CD4-positive, alpha-beta T cell treated with Interleukin-10 for 1 hour (primary cell): ENCODE measurements around the gene SNX24.
"Not testable (repeated sequence)": the region's sequence is repeated elsewhere in the genome, so short reads cannot be mapped to it uniquely, and the experiment has no call there.

Experiments
- DNase-seq: peaks from one replicate; pipeline ENCODE4 v3.0.0-alpha.2; 2020

Gene SNX24

DNA sequence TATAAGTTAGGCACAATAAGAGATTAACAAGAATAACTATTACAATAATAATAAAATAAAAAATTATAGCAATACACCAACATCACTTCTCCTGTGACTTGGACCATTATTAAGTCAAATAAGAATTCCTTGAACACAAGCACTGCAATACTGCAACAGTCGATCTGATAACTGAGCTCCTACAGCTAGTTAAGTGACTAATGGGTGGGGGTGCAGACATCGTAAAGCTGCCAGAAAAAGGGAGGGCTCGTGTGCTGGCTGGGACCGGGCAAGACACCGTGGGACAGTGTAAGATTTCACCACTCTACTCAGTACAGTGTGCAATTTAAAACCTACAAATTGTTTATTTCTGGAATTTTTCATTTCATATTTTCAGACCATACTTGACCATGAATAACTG, 78.8 kb downstream of the SNX24 start:
- no peak for DNase-seq

DNA sequence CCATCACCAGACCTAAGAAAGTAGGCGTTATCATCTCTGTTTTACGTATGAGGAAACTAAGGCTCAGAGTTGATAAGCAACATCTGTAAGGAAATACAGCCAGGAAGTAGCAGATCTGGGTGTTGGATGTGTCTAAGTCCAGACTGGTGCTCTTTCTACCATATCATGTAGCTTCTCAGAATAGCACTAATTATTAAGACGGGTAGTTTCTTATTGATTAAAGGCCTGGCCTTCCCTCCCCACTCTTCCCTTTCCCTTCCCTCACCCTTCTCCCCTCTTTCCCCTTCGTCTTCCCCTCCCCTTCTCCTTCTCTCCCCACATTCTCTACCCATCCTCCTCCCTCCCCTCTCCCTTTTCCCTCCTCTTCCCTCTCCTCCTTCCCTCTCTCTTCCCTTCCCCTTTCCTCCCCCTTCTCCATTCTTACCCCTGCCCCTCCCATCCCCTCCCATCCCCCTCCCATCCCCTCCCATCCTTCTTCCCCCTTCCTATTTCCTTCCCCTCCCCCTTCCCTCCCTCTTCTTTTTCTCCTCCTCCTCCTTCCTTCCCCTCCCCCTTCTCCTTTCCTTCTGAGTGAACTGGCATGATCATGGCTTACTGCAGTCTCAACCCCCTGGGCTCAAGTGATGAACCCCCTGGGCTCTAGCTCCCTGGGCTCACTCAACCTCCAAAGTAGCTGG, 79.4 kb downstream of the SNX24 start:
- DNase-seq, result no peak

DNA sequence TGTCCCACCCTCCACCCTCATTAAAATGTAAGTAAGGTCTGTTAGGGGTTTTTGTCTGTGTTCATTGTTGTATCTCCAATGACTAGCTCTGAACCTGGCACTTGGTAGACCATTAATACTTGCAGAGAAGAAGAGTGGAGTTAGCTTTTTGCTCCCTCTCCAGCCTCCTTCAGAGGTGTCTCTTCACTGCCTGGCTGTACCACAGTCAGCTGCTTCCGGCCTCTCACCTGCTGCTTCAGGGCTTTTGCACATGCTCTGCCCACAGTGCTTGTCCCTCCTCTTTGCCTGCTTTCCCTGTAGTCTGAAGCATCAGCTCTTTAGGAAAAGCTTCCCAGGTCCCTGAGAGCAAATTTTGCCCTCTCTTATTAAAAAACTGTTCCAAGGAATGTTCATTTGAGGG, 83.6 kb downstream of the SNX24 start:
- DNase-seq, result no peak

DNA sequence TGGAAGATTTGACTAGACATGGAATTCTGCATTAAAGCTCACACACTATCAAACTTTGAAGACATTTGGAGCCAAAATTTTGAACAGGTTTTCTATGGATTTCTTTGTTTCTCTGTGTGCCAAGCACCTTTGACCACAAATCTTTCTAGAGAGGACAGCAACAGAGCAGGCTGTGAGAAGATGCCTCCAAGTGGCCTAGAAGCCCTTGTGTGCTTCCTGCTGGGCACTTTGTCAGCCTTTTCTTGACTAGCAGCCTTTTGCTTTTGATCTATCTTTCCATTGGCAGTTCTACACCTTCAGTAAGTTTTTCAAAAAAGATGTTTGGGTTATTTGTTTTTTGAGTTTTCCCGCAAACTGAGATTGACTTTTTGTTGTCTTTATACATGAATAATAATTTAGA, 84.6 kb downstream of the SNX24 start:
- no peak for DNase-seq

DNA sequence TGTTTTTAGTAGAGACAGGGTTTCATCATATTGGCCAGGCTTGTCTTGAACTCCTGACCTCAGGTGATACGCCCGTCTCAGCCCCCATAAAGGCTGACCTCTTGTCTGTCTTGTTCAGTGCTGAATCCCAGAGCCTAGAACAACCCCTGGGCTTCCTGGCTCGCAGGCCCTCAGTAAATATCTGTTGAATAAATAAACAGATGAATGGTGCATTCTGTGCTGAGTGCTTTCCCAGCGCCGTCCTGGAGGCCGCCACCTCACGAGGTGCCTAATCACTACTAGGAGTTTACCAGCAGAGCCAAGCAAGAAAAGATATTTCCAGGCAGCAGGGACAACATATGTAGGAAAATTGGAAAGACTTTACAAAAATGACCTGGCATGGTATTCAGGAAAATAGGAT, 88.5 kb downstream of the SNX24 start:
- DNase-seq, result no peak

DNA sequence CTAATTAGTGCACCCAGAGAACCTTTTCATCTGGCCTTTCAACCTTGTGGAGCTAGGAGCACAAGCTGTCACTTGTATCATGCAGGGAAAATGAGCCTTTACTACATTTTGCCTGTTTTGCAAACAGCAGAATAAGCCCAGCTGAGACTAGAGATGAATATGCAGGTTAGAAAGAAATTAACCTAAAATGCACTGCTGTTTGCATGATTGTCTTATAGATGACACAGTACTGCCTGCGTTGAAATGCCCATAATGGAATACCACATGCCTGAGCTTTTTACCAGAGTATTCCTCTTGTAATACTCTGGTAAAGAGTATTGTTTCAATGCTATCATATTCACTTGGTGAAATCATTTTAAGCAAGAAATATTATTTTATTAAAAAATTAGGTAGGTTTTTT, 90.7 kb downstream of the SNX24 start:
- DNase-seq, result no peak

DNA sequence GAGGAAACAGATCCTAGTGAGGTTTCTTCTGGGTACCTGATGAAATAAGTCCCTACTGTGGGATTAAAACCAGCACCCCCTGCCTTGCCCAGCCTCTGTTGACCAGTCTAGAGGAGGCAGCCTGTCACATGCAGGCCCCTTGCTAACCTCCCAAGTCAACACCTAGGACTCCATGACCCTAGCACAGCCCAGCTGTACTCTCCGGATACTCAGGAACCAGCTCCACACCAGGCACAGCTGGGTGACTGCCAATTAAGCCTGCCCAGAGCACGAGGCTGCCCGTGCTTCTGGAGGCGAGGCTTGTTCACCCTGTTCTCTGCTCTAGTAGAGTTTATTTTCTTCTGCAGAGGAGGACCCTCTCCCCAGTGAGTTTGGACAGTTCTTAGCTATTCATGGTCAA, 92.5 kb downstream of the SNX24 start:
- DNase-seq, result no peak

DNA sequence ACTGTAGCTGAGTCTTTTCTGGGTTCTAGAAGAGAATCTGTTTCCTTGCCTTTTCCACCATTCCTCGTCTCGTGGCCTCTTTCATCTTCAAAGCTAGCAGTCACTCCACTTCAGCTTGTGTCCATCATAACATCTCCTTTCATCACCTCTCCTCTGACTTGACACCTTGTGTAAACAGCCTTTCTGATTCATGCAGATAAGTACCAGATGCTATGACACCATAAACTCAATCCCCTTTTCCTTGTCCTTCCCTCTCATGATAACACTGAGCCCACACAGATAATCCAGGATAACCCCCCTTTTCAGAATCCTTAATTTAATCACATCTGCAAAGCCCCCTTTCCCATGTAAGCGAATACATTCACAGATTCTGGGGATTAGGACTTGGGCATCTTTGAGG, 95.5 kb downstream of the SNX24 start:
- DNase-seq, result no peak

DNA sequence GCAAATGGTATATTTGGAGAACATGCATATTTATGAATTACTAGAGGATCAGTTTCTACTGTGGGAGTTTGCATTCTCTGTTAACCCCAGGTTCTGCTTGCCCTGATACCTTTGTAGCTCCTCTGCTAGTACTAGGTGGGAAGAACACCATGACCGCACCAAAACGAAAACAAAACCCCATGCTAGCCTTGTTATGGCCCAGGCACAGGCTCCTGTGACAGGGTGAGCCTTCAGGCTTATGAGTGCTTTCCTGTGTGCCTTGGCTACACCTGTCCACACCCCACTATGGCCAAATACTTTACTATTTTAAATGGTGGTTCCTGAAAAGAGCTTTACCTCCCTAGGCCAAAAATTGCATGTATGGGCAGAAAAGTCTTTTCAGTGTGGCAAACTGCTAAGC, 96.3 kb downstream of the SNX24 start:
- no peak for DNase-seq

DNA sequence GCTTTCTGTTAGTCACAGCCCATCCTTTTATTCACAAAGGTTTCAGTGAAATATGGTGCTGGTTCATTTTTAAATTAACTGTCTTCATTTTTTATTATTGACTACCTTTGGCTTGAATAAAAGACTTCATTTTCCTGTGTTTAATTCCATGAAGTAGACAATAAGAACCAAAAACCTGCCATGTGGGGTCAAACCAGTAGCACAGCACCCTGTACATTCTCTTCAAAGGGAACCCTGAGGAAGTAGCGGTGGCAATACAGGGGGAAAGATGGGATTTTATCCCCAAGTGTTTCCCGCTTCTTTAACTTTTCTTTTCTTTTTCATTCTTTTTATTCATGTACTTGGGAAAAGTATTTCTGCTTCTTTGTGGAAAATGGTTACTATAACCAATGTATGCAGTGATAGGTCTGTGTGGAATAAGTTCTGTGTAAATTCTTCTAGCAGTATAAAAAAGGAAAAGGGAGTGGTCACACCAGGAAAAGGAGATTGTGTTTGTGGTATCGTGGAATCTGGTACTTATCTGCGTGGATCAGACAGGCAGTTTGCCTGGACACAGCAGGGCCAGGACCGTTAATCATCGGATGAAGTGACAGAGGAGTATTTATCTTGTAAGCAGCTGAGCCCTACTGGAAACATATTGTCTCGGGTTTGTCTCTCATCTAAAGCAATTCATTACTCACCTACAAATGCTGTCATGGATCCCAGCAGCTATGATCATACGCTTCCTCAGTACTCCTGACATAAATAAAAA, 96.9 kb downstream of the SNX24 start:
- no peak for DNase-seq

DNA sequence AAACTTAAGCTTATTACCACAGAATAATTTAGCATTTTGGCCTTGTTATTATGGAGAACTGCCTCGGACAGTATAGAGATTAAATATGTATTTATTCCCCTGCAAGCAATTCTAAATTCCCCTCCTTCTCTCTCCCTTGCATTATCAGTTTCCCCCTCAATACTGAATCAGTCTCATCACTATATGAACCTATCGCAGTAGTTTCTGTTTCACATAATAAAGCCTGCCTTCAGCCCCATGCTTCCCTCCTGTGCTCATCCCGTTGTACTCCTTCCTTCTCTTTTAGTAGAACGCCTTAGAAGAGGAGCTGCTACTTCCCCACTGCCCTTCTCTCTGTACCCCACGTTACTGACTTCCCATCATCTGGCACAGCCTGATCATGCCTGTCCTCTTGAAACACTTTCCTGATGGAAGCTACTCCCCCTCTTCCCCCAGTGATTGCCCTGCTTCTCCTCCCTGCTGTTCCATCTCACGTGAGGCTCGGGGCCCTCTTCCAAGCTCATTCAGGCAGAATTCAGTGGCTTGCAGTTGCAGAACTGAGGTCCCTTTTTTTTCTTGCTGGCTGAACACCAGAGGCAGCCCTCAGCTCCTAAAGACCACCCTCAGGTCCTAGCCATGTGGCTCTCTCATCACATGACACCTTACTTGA, 97.8 kb downstream of the SNX24 start:
- no peak for DNase-seq

DNA sequence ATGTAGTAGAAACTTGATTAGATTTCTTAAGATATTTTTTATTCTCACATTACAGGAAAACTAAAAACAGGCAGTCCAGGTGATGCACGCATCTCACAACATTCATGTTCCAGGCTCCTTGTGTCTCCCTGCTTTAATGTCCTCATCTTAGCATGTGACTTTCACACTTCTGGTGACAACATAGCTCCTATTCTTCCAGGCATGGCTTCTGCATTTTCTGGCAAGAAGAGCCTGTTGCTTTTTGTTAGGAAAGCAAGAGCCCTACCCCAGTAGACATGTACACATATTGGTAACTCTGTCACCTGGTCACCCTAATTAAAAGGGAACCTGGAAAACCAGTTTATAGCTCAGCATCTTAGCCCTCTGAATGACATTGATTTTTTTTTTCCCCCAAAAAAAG, 98.6 kb downstream of the SNX24 start:
- no peak for DNase-seq

DNA sequence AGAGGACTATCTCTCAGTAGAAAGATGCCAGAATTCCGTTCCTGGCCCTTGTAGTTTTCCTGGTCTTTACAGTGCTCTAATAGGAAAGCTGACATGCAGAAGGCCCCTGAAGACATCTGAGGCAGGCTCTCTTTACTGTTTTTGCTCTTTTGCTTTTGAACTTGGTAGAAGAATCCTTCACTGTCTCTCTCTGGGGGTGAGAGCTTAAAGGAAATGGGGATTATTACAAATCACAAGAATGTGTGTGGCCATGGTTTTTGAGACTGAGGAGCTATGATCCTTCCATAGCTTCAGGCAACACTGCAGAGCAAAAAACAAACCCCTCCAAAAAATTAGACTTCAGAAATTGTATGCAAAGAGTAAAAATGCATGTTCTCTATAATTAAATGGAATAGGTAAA, 102.0 kb downstream of the SNX24 start:
- no peak for DNase-seq

DNA sequence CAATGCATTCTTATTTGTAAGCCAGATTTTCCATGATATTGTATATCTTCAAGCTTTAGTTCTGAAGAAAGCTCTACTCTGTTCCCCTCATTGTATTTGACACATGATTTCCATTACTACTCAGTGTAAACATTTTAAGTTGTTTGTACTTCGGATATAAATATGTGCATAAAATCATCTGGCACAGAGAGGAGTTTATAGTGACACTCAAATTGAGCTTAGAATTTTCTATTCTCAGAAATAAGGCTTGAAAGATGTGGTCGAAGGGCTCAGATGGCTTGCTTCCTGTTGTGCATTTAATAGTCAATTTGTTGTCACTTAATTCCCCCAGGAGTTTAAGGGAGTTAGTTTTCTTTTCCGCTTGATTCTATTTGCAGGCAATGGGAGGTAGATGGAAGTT, 102.4 kb downstream of the SNX24 start:
- no peak for DNase-seq

DNA sequence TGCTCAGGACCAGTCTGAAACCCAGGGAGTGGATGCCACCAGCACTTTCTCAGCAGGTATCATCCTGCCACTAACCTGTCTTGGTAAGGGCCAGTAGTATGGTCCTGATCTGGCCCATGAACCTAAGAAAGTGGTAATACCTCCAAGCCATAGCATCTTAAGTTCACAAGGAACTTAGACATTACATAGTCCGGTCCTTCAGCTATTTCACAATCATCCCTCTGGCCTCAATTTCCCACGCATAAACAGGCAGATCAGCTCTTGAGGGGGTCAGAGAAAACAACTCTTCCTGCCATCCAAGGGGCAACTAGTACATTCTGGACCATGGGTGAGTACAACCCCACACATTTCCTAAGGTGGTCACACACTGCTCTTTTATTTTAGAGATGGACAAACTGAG, 102.9 kb downstream of the SNX24 start:
- no peak for DNase-seq

DNA sequence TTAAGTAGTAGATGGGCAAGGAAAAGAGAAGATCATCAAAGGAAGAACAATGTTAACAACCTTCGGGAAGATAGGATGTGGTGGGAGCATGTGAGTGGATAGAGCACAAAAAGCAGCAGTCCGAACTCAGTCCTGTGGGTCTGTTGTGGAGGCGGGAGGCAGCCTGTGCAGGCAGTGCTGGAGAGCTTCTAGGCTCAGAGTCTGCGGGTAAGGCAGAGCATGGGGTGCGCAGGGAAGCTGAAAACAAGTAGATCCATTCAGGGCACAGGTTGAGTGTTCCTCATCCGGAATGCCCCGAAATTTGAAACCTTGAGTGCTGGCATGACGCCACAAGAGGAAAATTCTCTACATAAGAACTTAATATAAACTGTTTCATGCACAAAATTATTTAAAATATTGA, 106.2 kb downstream of the SNX24 start:
- DNase-seq, result no peak

DNA sequence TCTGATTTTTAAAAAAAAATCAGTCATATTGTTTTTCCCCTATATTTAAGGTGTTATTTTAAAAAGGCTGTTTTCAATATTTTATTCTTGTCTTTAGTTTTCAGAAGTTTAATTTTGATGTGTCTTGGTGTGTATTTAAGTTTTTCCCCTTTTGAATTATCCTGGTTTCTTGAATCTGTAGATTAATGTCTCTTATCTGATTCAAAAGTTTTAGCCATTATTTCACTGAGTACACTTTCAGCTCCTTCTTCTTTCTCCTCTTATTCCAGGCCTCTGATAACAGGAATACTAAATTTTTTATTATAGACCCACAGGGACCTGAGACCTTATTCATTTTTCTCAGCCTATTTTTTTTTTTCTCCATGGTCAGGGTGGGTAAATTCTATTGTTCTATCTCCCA, 109.3 kb downstream of the SNX24 start:
- no peak for DNase-seq

DNA sequence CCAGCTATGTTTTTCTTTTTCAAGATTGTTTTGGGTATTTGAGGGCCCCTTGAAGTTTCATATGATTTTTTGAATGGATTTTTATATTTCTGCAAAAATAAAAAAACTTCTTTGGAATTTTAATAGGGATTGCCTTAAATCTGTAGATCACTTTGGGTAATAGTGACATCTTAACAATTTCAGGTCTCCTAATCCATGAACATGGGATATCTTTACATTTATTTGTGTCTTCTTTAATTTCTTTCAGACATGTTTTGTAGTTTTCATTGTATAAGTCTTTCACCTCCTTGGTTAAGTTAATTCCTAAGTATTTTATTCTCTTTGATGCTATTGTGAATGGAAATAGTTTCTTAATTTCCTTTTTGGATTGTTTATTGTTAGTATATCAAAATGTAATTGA, 112.0 kb downstream of the SNX24 start:
- no peak for DNase-seq

DNA sequence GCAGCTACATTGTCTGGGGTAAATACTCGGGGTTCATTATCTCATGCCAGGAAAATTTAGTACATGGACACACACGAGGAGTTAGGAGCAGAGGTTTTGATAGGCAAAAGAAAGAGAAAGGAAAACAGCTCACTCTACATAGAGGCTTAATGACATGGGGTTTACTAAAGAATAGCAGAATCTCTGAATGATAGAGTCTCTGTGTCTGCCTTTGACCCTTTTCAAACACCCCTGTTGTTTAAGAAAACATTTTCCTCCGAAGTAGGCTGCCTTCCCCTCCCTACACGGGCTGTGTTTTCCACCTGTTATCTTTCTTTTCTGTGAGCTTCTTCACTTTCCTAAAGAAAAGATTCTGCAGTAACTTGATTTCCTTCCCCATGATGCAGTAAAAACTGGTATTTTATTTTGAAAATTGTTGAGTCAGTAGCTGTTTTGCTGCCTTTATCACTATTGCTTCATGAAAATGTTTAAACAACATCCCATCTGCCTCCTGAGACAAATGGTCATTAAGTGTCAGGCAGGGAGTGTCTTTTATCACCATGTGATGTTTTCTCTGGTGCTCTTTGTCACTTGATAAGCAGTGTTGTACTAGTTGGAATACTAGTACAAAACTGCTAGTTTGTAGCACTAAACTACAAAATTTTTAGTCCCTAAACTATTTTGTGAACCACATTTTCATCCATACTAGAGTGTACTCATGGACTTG, 114.5 kb downstream of the SNX24 start:
- no peak for DNase-seq

DNA sequence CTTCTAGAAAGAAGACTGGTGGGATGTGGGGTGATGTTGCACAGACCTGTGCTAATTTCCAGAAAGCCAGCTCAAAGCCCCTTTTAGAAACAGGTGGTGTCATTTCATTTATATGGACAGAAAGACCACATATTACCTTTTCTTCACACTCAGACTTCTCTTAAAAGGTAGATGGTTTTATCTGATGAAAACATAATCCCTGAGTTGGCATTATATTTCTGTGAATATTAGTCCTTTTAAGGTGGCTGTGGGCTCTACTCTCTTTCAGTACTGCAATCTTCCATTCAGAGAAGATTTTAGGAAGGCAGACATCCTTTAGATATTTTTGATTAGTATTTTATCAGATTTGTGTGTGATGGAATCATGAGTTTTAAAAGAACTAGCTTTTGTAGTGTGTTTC, 117.9 kb downstream of the SNX24 start:
- no peak for DNase-seq

DNA sequence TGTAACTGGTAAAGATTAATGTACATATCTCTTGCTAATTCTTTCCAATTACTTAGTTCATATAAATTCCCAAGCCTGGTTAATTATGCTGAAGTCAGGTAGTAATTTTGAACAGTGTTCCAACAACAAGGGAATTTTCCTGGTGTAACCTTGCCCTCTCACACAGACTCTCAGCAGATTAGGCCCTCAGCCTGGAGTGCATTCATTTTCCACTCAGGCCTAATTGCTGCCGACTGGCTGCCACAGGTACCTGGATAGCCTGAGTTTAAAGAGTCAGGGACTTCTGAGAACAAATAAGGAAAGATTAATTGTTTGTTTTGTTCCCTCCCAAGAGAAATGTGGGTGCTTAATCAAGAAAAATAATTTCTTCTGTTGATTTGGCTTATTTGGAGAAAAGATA, 119.7 kb downstream of the SNX24 start:
- DNase-seq, result no peak

DNA sequence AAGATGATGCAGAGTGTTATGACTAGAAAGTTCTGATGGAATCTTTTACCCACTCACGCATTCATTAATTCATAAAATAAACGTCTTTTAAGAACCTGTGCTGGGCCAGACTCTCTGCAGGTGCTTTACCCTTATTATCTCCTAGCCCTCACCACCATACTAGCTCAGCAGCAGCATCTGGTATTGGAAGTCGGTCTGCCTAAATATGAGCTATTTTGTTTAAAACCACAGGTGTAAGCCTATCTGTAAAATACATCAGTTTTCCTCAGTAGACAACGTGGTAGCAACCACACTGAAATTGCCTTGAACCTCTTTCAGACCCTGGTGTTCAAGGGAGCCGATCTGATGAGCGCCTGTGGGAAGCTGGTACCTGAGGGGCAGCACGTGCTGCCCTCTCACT, 121.7 kb downstream of the SNX24 start:
- no peak for DNase-seq

DNA sequence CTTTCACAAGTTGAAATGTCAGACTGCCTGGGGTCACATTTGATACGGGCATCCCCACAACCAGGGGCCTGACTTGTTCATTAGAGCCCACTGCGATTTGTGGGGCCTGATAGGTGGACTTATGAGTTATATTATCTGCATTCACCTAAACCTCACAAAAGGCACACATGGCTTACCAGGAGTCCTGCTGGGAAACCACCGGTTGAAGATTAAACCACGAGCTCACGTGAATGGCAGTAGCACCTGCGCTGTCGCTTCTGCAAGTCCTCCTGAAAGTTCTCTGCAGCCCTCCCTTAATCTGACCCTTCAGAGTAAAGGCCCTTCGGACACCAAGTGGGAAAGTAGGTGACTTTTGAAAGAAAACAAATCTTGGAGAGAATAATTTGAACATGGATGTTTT, 122.2 kb downstream of the SNX24 start:
- no peak for DNase-seq

DNA sequence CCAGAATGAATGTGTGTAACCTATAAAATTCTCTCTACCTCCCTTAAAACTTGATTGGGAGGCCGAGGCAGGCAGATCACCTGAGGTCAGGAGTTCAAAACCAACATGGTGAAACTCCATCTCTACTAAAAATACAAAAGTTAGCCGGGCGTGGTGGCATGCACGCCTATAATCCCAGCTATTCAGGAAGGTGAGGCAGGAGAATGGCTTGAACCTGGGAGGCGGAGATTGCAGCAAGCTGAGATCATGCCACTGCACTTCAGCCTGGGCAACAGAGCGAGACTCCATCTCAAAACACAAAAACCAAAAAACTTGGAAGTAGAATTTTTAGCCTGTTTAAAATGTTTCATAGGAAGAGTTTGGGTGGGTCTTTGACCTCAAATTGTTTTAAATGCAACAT, 122.6 kb downstream of the SNX24 start:
- not testable (repeated sequence) for DNase-seq
